Upper lobe of left lung (tissue), 4 donors: ENCODE results near the gene CCDC172.

Source experiments
- CTCF ChIP-seq, 6 experiments: fragments of 450-650 bp in 4 of 6; fragments of 200-600 bp in 2 of 6; sonication (generic) in 2 of 6; IDR thresholded peaks; one replicate each; pipeline ENCODE4 v1.5.1; 2016 to 2019; ENCODE audit warnings: antibody characterized with exemption in 6 of 6
- POLR2A ChIP-seq, 4 donors: fragments of 450-650 bp; IDR thresholded peaks; one replicate each; pipeline ENCODE4 v1.5.1; 2016 to 2017; ENCODE audit warnings: antibody characterized with exemption in 4 of 4, mild to moderate bottlenecking in 2 of 4

GRCh38 chr10:116292493-116292892, 31.8 kb upstream of the CCDC172 start:
- TF ChIP-seq CTCF (IDR thresholded peaks at IDR 0.05) (no peak), POLR2A (IDR thresholded peaks at IDR 0.05) (no peak)
